ENCODE measurements around the gene PAQR9. TPM values are rescaled to one million over a fixed set of nuclear protein-coding genes. Genes with fewer than 3 reads are reported as not detected.

Gene PAQR9
- total RNA-seq, 1 experiment from 2014 or later: 0.66 TPM

DNA sequence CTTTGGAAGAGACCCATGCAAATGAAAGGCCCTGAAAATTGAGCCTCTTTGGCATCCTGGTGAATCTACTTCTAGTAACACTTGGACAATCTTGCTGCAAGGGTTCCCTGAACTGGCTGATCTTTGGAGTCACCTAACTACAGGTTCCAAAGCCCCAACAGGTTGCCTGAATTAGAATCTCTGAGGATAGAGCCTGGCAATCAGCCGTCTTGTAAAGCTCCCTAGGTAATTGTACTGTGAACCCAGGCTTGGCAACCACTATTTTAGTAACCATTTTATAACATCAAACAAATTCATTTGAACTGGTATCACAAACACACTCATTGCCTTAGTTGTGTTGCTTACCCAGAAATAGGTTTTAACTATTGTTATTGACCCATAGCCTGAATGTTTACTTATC, 20.1 kb downstream of the PAQR9 start:
- Histone ChIP-seq H3K36me3 (no peaks in the 10 kb centered on the region), H3K27me3 (no peaks in the 10 kb centered on the region), H3K4me3 (no peak overlapping the region), H3K9me3 (no peaks in the 10 kb centered on the region)
- DNase-seq: no peak

DNA sequence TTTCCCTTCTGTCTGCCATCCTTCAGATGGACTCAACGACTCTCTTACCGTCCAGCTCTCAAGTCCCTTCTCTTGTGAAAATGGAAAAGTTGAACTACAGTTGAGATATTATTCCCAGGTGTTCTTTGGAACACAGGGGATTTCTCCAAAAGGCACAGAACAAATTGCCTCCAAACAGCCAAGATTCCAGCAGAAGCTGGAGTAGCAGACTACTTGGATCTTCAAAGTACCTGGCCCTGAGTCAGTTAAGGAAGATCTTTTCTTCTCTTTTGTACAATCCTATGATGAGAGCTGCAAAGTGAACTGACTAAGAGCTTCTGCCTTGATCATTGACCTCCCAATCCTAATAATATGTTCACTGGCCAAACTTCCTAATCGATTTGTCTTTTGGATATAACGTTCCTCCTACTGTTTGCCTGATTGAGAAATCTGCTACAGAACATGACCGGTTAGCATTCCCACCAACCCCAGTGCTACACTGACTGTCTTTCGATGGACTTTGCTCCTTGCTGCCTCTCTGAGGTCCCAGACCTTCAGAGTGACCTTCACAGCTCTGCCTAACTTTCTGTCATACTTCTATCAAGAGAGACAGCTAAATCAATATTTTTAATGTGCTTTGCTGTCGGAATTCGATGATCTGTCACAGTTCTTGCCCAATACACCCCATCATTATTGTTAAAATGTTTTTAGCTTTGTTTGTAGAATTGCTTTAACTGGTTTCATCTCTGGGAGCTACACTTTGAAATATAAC, 21.9 kb downstream of the PAQR9 start:
- H3K36me3 ChIP-seq: no peaks in the 10 kb centered on the region
- DNase-seq: no peak
- no peaks in the 10 kb centered on the region for H3K9me3 ChIP-seq
- H3K27me3 ChIP-seq: no peaks in the 10 kb centered on the region
- no peak overlapping the region for H3K4me3 ChIP-seq

DNA sequence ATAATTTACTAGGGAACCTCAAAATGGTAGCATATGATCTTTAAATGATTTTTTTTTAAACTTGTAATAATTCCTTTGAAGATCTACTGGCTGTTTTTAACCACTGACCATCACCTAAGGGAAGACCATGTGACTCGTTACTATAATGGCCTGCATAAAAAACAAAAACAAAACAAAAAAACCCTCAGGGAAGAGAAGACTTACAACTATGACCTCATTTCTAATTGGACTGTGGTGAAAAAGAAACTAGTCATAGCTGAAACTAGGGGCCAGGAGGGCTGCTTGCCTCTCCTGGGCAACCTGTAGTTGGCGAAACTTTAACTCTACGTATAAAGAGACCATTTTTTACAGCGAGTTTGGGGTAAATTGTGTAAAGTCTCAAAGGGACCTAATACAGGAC, 23.0 kb downstream of the PAQR9 start:
- no peaks in the 10 kb centered on the region for H3K9me3 ChIP-seq
- H3K4me3 ChIP-seq: no peak overlapping the region
- DNase-seq: no peak
- no peaks in the 10 kb centered on the region for H3K27me3 ChIP-seq
- H3K36me3 ChIP-seq: no peaks in the 10 kb centered on the region

DNA sequence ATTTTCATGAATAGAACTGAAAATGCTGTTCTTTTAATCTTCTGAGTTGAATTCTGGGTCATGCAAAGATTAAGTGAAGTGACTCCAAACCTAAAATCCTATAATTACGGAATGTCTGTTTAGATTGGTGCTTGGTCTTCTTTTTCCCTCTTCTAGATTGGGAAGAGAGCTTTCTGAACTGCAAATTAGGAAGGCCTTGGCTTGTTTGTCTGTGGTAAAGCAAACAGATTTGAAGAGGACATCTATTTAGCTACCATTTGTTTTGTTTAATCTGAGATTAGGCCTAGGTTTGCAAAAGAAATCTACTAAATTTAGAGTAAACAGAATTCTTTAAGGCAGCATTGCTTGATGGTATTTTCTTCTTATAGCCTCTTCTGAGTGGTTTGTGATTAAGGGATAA, 23.5 kb downstream of the PAQR9 start:
- H3K4me3 ChIP-seq: no peak overlapping the region
- no peaks in the 10 kb centered on the region for H3K27me3 ChIP-seq
- DNase-seq: no peak
- H3K9me3 ChIP-seq: no peaks in the 10 kb centered on the region
- no peaks in the 10 kb centered on the region for H3K36me3 ChIP-seq

DNA sequence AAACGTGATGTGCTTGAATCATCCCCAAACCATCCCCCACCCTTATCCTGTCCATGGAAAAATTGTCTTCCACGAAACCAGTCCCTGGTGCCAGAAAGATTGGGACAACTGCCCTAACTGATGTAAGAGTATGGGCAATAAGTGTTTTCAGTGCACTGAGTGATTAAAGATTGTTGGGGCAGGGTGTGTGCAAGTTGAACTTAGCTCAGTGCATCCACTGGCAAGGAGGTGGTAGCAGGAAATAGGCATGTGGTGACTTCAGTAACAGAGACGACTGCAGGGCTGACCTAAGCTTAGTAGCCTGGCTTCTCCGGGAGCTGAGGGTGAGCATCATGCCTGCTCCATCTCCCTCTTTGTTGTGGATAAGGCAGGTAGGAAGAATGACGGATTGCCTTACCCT, 27.5 kb downstream of the PAQR9 start:
- Histone ChIP-seq H3K9me3 (no peaks in the 10 kb centered on the region), H3K27me3 (no peaks in the 10 kb centered on the region), H3K36me3 (no peaks in the 10 kb centered on the region), H3K4me3 (no peak overlapping the region)
- no peak for DNase-seq

DNA sequence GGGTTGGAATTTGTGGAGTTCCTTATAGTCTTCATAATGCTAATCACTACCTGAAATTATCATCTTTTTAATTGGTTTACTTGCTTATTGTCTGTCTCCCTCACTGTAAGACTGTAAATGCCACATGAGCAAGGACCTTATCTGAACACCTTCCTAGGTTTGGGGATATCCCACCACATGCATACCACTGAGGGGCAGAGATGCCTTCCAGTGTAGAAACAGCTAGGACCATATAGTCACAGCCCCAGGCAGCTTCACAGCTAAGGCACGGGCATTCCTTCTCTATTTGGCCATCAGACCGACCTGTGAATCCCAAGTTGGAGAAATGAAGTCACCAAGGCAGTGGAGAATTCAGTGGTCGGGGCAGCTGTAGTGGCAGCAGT, 28.6 kb downstream of the PAQR9 start:
- Histone ChIP-seq H3K27me3 (no peaks in the 10 kb centered on the region), H3K9me3 (no peaks in the 10 kb centered on the region), H3K36me3 (no peaks in the 10 kb centered on the region), H3K4me3 (no peak overlapping the region)
- DNase-seq: no peak

DNA sequence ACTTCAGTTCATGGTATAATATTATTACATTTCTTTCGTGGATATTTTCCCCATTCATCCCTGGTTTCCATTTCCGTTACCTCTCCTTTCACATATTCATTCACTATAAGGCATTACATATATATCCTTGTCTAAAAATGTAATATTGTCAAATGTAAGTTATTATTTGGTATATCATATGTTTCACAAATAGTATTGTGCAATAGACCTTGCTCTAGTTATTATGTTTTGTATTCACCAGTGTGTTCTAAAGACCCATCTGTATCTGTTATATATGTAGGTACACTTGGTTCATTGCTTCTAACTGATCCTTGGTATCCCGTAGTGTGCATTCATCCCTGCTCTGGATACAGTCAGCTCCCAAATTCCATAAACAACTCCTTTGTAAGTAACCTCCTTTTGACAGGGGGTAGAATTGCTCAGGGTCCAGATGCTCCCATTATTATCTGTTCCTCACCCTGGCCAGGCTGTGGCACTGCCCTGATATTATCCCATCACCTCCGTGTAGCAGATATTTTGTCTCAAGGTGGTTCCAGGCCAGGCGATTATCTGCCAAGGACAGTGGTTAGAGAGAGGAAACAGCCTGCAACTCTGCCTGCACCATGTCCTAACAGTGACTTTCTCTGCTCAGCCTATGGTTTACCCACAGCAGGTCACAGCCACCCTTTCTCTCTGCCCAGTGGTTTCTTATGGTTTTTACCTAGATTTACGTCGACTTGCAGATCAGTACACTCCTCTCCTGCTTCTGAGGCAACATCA, 29.2 kb downstream of the PAQR9 start:
- Histone ChIP-seq H3K36me3 (no peaks in the 10 kb centered on the region), H3K27me3 (no peaks in the 10 kb centered on the region), H3K4me3 (no peak overlapping the region), H3K9me3 (no peaks in the 10 kb centered on the region)
- no peak for DNase-seq

DNA sequence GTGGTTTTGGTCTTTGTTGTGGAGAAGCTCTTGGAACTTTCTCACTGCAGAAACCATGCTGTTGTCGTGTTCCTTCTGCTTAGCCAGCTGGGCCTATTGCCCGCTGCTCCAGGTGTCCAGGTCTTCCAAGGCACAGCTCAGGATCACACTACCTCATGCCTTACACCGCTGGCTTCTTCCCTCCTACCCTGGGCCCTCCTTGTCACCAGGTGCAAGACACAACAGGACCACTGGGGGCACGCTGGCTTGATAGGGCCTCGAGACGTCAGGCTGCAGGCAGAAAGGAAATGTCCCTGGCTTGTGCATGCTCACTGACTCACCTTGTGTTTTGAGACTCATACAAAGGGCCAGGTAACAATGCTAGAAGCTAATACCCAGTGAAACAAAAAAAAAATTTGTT, 32.3 kb downstream of the PAQR9 start:
- no peak for DNase-seq
- Histone ChIP-seq H3K9me3 (no peaks in the 10 kb centered on the region), H3K4me3 (no peak overlapping the region), H3K36me3 (no peaks in the 10 kb centered on the region), H3K27me3 (no peaks in the 10 kb centered on the region)

DNA sequence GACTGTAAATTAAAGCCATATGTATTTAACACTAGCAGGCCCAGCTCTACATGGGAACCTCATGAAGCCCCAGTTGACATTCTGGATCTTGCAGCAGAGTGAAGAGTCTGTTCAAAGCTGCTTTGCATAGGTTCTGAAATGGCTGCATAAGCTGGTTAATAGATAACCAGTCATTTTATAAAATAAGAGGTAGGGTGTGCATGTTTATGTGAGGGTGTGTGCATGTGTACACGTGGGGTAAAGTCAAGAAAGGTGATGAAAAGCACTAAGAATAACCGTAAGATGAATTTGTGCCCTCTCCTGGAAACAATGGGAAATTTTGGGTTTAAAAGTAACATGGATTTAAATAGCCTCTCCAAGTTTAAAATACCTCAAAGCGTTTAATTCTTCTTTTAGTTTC, 33.0 kb downstream of the PAQR9 start:
- no peak for DNase-seq

DNA sequence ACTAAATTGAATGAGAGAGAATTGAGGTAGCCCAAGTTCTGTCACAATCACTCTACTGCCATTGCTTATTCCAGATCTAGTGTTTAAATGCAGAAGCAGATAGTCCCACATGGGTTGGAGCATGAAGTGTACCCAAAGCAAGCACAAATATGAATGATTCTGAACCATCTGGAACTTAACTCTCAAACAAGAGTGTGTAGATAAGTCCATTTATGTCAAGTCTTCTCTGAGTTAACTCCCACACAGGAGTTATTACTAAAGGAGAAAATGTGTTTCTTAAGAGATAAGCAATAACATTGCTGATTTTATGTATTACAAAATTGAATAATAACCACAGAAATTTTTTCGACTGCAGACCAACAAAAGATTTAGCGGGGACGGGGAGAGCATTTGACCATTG, 33.6 kb downstream of the PAQR9 start:
- Histone ChIP-seq H3K27me3 (no peaks in the 10 kb centered on the region), H3K9me3 (no peaks in the 10 kb centered on the region), H3K4me3 (no peak overlapping the region), H3K36me3 (no peaks in the 10 kb centered on the region)
- no peak for DNase-seq

More for the DNA sequence above, 33.0 kb downstream of the PAQR9 start:
- Histone ChIP-seq H3K4me3 (no peak overlapping the region), H3K9me3 (no peaks in the 10 kb centered on the region), H3K36me3 (no peaks in the 10 kb centered on the region), H3K27me3 (no peaks in the 10 kb centered on the region)

DNA sequence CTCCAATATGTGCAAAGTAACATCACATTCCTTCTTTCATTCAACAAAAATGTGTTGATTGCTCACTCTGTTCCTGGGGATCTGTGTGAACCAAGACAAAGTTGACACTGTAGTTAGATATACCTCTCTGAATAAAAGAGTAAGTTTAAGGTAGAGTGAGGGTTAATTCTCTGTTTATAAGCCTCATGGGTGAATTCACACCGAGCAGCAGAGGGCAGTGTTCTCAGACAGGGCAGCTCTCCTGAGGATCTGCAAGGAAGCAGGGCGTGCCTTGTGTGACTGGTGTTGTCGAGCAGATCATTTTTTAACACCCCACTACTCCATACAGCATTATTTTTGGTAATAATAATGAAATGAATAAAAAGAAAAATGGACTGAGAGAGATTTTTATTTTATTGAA, 34.4 kb downstream of the PAQR9 start:
- no peaks in the 10 kb centered on the region for H3K27me3 ChIP-seq
- DNase-seq: peak; percentile 40
- no peaks in the 10 kb centered on the region for H3K36me3 ChIP-seq
- H3K4me3 ChIP-seq: no peak overlapping the region
- H3K9me3 ChIP-seq: peaks cover 5% of the 10 kb centered on the region

DNA sequence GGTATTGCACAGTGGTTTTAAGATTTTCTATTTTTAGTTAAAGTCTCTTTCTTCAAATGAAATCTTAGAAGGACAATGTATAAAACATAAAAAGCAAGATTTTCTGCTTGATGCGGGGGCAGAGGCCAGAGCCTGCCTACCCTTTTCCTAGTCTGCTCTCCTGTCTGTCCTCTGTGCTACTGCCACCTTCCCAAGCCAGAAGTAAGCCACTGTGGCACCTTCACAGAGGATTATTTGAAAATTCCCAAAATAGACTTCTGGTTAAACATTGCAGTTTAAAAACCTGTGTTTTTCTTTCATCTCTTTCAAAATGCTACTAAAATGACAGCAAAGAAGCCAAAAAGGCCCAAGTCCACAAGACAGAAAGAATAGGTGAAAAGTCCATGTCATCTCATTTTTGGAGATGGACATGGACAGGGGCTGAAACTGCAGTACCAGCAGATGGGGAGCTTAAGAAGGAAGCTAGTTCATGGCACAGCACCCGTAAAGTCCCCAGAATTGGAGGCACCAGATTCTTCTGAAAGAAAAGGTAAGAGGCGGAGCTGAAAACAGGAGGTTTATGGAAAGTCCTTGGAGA, 37.0 kb downstream of the PAQR9 start:
- H3K36me3 ChIP-seq: no peaks in the 10 kb centered on the region
- no peak for DNase-seq
- peaks cover 10% of the 10 kb centered on the region for H3K9me3 ChIP-seq
- no peaks in the 10 kb centered on the region for H3K27me3 ChIP-seq
- no peak overlapping the region for H3K4me3 ChIP-seq

DNA sequence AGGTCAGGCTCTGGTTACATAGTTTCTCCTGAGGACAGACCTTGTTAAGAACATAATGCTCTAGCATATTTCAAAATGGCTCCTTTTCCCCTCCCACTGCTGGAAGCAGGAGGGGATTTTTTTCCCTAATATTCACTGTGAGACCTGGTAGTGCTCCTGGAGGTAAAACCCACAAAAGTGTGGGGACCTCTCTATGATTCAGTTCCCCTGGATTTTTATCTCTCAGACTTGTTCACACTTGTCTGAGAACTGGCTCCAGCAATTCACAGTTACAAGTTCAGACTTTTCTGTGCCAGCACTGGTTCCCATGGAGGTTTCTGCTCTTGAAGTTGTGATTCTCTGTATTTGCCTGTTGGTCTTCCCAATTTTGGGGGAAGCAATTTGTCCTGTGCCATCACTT, 38.3 kb downstream of the PAQR9 start:
- Histone ChIP-seq H3K4me3 (no peak overlapping the region), H3K9me3 (peaks cover 10% of the 10 kb centered on the region), H3K36me3 (no peaks in the 10 kb centered on the region), H3K27me3 (no peaks in the 10 kb centered on the region)
- DNase-seq: no peak

DNA sequence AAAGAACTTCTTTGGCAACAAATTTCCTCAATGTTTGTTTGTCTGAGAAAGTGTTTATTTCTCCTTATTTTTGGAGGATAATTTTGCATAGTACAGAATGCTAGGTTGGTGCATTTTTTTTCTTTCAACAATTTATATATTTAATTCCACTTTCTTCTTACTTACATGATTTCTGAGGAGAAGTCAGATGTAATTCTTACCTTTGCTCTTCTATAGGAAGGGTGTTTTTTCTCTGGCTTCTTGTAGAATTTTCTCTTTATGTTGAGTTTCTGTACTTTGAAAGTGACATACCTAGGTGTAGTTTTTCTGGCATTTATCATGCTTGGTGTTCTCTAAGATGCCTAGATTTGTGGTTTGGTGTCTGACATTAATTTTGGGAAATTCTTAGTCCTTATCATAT, 39.8 kb downstream of the PAQR9 start:
- Histone ChIP-seq H3K27me3 (no peaks in the 10 kb centered on the region), H3K9me3 (peaks cover 10% of the 10 kb centered on the region), H3K36me3 (no peaks in the 10 kb centered on the region), H3K4me3 (no peak overlapping the region)
- DNase-seq: no peak

DNA sequence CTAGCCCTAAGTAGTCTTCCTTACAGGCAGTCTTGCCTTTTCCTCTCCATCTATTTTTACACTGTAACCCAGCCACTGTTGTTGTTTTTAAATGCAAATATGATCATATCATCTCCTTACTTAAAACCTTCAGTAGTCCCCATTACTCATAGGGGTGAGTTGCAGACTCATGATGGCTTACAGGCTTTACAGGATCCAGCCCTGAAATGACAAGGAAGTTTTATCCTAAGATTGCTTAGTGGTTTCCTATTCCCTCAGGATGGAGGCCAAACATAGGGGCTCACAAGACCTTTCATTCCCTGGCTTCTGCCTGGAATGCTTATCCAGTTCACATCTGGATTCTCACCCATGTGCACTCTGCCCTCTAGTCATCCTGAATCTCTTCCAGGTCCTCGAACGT, 46.9 kb downstream of the PAQR9 start:
- Histone ChIP-seq H3K4me3 (no peak overlapping the region), H3K27me3 (no peaks in the 10 kb centered on the region), H3K9me3 (no peaks in the 10 kb centered on the region), H3K36me3 (no peaks in the 10 kb centered on the region)
- DNase-seq: peak; percentile 14

DNA sequence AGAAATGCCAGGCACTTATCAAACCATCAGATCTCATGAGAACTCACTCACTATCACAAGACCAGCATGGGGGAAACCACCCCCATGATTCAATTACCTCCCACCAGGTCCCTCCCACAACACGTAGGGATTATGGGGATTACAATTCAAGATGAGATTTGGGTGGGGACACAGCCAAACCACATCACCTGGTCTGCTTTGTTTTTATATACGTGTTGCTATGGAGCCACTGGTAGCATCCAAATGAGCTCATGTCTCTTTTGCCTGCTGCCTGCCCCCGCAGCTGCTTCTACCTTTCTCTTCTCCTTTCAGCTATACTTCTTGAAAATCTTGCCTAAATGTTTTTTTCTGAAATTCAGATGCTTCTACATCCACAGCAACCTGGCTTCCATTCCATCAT, 47.8 kb downstream of the PAQR9 start:
- H3K36me3 ChIP-seq: no peaks in the 10 kb centered on the region
- DNase-seq: no peak
- H3K27me3 ChIP-seq: no peaks in the 10 kb centered on the region
- H3K4me3 ChIP-seq: no peak overlapping the region
- H3K9me3 ChIP-seq: no peaks in the 10 kb centered on the region

DNA sequence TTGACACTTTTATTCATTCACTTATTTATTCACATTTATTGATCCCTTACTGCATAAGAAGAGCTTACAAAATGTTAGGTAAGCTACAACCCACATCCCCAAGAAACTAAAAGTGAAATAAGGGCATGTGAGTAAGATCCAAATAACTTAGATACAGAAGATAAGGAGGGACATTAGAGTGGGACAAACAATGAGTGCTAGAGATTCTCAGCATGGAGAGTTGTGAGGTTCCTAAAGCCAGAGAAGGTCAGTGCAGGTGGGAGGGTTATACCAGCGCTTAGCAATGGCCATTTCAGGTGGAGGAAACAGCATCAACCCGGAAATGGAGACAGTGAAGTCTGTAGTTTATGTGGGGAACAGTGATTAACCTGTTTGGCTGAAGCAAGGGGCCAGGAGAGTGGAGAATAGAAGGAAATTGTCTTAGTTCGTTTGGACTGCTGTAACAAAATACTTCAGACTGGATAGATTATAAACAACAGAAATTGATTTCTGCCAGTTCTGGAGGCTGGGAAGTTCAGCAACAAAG, 49.1 kb downstream of the PAQR9 start:
- no peak for DNase-seq
- no peak overlapping the region for H3K4me3 ChIP-seq
- H3K9me3 ChIP-seq: no peaks in the 10 kb centered on the region
- H3K27me3 ChIP-seq: no peaks in the 10 kb centered on the region
- H3K36me3 ChIP-seq: no peaks in the 10 kb centered on the region

DNA sequence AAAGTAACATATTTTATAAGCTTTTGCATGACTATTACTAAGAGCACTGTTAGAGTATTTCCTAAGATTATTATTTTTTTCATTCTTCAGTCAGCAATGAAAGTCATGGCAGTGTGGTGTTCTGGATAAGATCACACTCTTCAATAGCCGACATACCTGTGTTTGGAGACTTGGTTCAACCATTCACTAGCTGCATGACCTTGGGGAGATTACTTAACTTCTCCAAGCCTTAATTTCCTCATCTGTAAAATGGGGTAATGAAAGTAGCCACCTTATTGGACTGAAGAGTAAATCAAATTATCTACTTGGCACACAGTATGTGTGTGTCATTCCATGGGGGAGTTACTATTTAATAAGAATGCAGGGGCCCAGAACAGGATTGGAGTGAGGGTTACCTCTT, 50.0 kb downstream of the PAQR9 start:
- Histone ChIP-seq H3K4me3 (no peak overlapping the region), H3K36me3 (no peaks in the 10 kb centered on the region), H3K9me3 (no peaks in the 10 kb centered on the region), H3K27me3 (no peaks in the 10 kb centered on the region)
- no peak for DNase-seq
